Heart right ventricle (tissue), 16 donors: Measurements from ENCODE around the gene NSD1. TPM values are rescaled to one million over a fixed set of nuclear protein-coding genes. Genes with fewer than 3 reads are reported as not detected.
A peak's percentile ranks its signal among the peaks of the same experiment; 100 is the strongest.

Experiments
- ATAC-seq, 8 donors: fragments of 200-7000 bp; cut with Tn5 transposase; one replicate each; pipeline ENCODE4 v1.9.1; 2020; ENCODE audit warnings: mild to moderate bottlenecking in 8 of 8, moderate library complexity in 8 of 8, moderate number of reproducible peaks in 1 of 8
- DNase-seq, 2 donors: peaks; one replicate each; pipeline ENCODE4 v3.0.0-alpha.2; 2020
- H3K27ac ChIP-seq, 10 donors: fragments of 200-600 bp; sonication (generic) in 2 of 10; one replicate each; pipeline versions ENCODE4 v1.5.0 to v1.8.0; 2020 to 2022; ENCODE audit warnings: mild to moderate bottlenecking in 3 of 10
- H3K27me3 ChIP-seq, 7 donors: fragments of 200-600 bp; one replicate each; pipeline ENCODE4 v1.8.0; 2021 to 2022; ENCODE audit warnings: mild to moderate bottlenecking in 2 of 7
- H3K36me3 ChIP-seq, 9 donors: fragments of 200-600 bp; sonication (generic) in 1 of 9; one replicate each; pipeline versions ENCODE4 v1.5.0 to v1.8.0; 2020 to 2022; ENCODE audit warnings: mild to moderate bottlenecking in 2 of 9
- H3K4me1 ChIP-seq, 9 donors: fragments of 200-600 bp; sonication (generic) in 1 of 9; one replicate each; pipeline versions ENCODE4 v1.5.0 to v1.8.0; 2020 to 2022; ENCODE audit warnings: mild to moderate bottlenecking in 4 of 9
- H3K4me3 ChIP-seq, 10 donors: fragments of 200-600 bp; sonication (generic) in 2 of 10; one replicate each; pipeline versions ENCODE4 v1.5.0 to v1.8.0; 2020 to 2022; ENCODE audit warnings: mild to moderate bottlenecking in 7 of 10, moderate library complexity in 2 of 10
- H3K9me3 ChIP-seq, 11 donors: fragments of 200-600 bp in 10 of 11; sonication (generic) in 2 of 11; one replicate each; pipeline versions ENCODE4 v1.5.0 to v1.8.0; 2013 to 2022; ENCODE audit warnings: mild to moderate bottlenecking in 2 of 11, control low read depth in 1 of 11, moderate library complexity in 1 of 11
- WGBS, 2 donors: extraction: QIAGEN DNeasy Blood & Tissue Kit; methylation state at CpG; one replicate each; pipeline ENCODE4 v1.1.7; 2013; ENCODE audit warnings: inconsistent platforms in 1 of 2; 5-methylcytosine and 5-hydroxymethylcytosine counted together
- intact Hi-C, 10 donors: fragments of 100-400 bp; cut with DNase I; formaldehyde crosslinking; loops; one replicate each; pipeline versions ENCODE4 v1.11.1 to v1.14.2; 2022
- polyA plus RNA-seq, 2 donors: library from polyadenylated mRNA; stranded (reverse); fragments of 200-250 nt; gene quantifications; one replicate each; pipeline ENCODE4 v1.2.3, GENCODE V29; 2013
- total RNA-seq, 10 donors: library from RNA; stranded (reverse); fragmentation: NEBNext Ultra II Directional in 3 of 10; extraction: Animal tissue kit (Norgen Biotek cat#: 25700) in 3 of 10; gene quantifications; one replicate each; pipeline versions ENCODE4 v1.2.1 to v1.2.4, GENCODE V29; 2021 to 2023
- TF ChIP-seq, protein P1 (sequence below), 9 donors: fragments of 200-600 bp; sonication (generic) in 2 of 9; IDR thresholded peaks; one replicate each; pipeline versions ENCODE4 v1.5.0 to v1.8.0; 2021 to 2022; ENCODE audit warnings: antibody characterized with exemption in 9 of 9, mild to moderate bottlenecking in 5 of 9, moderate library complexity in 1 of 9
- donor health status: Arrhythmogenic right ventricular cardiomyopathy.
- donor health status: ischemic (EF 13 %, LVEDD 7.1; RV severe dilation, severe dysfunction).
- donor health status: healthy with polysubstance abuse.
- donor health status: DM: no; HTN: yes; CAD: no.
- donor health status: DM: no; HTN: no; CAD: no.
- donor health status: ischemic (EF 25% LVEDD 6.9; RV normal size, moderate dysfunction).
- donor health status: ischemic (EF 25% LVEDD 5.7; RV mildly dilated, moderate dysfunction).
- donor health status: healthy.
- donor health status: DM: yes; HTN: yes; CAD: no.
- donor health status: Ischemic cardiomyopathy.
- donor health status: ischemic (EF 35%, LVEDD 5.7; RV mildly dilated, moderate dysfunction).
- donor health status: nonischemic (EF 11% LVEDD 7.7; RV severe dilation, severe dysfunction).
- donor health status: DM: yes; HTN: yes; CAD: no.
- donor health status: PGD.
- donor health status: ischemic (EF 29% LVEDD 5.4; RV normal size, mild dysfunction).
- donor health status: nonischemic (EF 23%, LVEDD 6.1; RV moderate dilation, normal function).

Gene NSD1
- total and polyA plus RNA-seq, 12 donors: 5.6 to 62.9 (median 47.1) TPM

DNA sequence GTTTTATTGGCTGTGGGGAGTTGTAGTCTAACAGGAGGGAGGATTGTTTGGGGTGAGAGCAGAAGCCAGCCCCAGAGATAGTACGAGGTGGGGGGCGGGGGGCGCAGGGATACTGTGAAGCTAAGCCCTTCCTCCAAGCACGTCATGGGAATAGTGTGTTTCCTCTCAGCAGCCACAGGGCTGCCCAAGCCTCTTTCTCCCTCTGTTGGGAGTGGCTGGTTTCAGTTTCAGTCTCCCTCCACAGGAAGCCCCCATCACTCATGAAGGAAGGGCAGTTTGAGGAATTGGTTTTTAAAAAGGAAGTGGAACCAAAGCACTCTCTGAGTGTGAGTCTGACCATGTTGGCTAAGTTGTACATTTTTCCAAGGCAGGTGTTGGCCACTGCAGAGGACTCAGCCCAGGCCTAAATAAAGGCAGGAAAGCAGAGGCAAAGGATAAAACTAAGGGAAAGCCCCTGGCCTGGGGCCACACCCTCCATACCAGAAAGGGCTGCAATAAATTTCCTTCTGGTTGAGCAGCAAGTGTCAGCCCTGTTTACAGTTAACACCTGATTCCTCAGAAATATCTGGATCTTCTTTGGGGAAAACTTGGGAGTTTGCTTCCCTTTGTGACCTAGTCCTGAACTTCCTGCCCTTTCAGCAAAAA, 166.8 kb downstream of the NSD1 start:
- H3K27me3 ChIP-seq: no peaks in the 10 kb centered on the region
- DNase-seq: peak in 1 of 2 donors; percentile 83
- TF ChIP-seq, protein P1, sequence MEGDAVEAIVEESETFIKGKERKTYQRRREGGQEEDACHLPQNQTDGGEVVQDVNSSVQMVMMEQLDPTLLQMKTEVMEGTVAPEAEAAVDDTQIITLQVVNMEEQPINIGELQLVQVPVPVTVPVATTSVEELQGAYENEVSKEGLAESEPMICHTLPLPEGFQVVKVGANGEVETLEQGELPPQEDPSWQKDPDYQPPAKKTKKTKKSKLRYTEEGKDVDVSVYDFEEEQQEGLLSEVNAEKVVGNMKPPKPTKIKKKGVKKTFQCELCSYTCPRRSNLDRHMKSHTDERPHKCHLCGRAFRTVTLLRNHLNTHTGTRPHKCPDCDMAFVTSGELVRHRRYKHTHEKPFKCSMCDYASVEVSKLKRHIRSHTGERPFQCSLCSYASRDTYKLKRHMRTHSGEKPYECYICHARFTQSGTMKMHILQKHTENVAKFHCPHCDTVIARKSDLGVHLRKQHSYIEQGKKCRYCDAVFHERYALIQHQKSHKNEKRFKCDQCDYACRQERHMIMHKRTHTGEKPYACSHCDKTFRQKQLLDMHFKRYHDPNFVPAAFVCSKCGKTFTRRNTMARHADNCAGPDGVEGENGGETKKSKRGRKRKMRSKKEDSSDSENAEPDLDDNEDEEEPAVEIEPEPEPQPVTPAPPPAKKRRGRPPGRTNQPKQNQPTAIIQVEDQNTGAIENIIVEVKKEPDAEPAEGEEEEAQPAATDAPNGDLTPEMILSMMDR (IDR thresholded peaks at IDR 0.05): peak in 3 of 9 donors; percentile 22 to 33 (median 32)
- WGBS, 2 donors: 18 to 22% methylated on average over 4 of the region's 4 CpGs
- H3K9me3 ChIP-seq: no peaks in the 10 kb centered on the region
- peaks cover 30 to 85% (median 71%) of the 10 kb centered on the region in 9 donors for H3K4me1 ChIP-seq
- peak in 7 of 8 donors; percentile 33 to 83 (median 72) for ATAC-seq
- peak overlapping the region; percentile 38 to 97 (median 79) for H3K27ac ChIP-seq
- intact Hi-C loops: loop anchor here in 6 of 10 donors (5.0 to 10.0 kb wide), 3 partner anchors 183 to 188 kb away; no protein-coding TSS in a partner anchor
- H3K4me3 ChIP-seq: peak overlapping the region in 3 of 10 donors; percentile 17 to 32 (median 18)
- peaks cover 0 to 50% (median 3%) of the 10 kb centered on the region in 9 donors for H3K36me3 ChIP-seq

DNA sequence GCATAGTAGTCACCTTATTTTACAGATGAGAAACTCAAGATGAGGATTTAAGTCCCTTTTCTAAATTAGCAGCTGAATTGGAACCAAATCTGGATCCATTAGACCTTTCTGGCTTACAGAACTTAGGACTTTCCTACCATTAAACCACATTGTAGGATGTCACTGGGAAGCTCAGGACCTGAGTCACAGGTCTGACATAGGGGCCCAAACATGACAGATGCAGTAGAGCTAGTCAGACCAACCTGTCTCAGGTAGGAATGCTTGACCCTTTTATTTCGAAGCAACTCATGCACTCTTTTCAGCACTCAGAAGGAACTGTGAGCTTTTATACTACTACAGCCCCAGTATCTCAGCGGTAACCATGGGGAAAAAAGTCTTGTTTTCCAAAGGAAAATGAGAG, 167.4 kb downstream of the NSD1 start:
- no peak for ATAC-seq
- 85 to 86% methylated on average over 2 of the region's 2 CpGs for WGBS, 2 donors
- TF ChIP-seq, protein P1 (IDR thresholded peaks at IDR 0.05): no peak
- no peak for DNase-seq
- H3K27me3 ChIP-seq: no peaks in the 10 kb centered on the region
- H3K9me3 ChIP-seq: no peaks in the 10 kb centered on the region
- H3K27ac ChIP-seq: peak overlapping the region in 9 of 10 donors; percentile 64 to 97 (median 82)
- peak overlapping the region in 1 of 10 donors; percentile 96 for H3K4me3 ChIP-seq
- peaks cover 0 to 50% (median 2%) of the 10 kb centered on the region in 9 donors for H3K36me3 ChIP-seq
- intact Hi-C loops: loop anchor here in 6 of 10 donors (5.0 to 10.0 kb wide), 3 partner anchors 184 to 189 kb away; no protein-coding TSS in a partner anchor
- H3K4me1 ChIP-seq: peaks cover 28 to 85% (median 67%) of the 10 kb centered on the region in 9 donors

DNA sequence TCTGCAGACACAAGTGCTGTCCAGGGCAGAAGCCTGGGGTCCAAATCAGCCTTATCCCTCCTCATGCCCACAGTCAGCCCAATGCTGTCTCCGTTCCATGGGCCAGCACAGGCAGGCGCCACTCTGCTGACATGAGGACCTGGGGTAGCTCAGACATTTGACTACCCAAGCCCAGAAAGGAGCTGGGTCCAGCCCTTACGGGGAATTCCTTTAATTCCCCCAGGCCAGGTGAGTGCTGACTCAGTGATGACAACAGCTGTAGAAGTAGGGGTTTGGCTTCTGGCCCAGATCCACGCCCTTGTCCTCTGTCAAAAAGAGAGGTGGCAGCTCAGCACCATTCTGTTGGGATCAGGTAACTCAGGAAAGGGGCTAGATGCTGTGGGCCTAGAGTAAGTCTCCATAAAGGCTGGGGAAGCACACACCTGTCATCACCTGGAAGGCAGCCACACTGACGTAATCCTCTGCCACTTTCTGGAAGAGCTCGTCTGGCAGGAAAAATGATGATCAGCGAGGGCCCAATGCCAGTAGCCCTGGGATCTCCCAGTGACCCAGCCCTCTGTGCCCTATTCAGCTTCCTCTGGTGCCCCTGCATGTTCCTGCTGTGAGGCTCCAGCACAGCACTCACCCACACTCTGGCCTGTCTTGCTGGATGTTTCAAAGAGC, 168.1 kb downstream of the NSD1 start:
- Histone ChIP-seq H3K36me3 (peaks cover 0 to 50% (median 2%) of the 10 kb centered on the region in 9 donors), H3K4me1 (peaks cover 23 to 85% (median 60%) of the 10 kb centered on the region in 9 donors), H3K9me3 (no peaks in the 10 kb centered on the region), H3K4me3 (peak overlapping the region in 4 of 10 donors; percentile 67 to 97 (median 96)), H3K27me3 (no peaks in the 10 kb centered on the region), H3K27ac (peak overlapping the region in 6 of 10 donors; percentile 9 to 97 (median 84))
- DNase-seq: no peak
- TF ChIP-seq, protein P1 (IDR thresholded peaks at IDR 0.05): no peak
- ATAC-seq: no peak
- intact Hi-C loops: loop anchor here in 6 of 10 donors (5.0 to 10.0 kb wide), 3 partner anchors 184 to 189 kb away; no protein-coding TSS in a partner anchor
- WGBS, 2 donors: 59 to 62% methylated on average over 7 of the region's 7 CpGs
